HG03103 (cell line): ENCODE measurements around the gene TMEM169.

Experiments
- ATAC-seq: cut with Tn5 transposase; IDR thresholded peaks from one replicate; pipeline ENCODE4 v1.9.1; 2021; ENCODE audit warnings: low read depth; ENCODE audit not compliant: unreplicated experiment

TMEM169 gene

DNA sequence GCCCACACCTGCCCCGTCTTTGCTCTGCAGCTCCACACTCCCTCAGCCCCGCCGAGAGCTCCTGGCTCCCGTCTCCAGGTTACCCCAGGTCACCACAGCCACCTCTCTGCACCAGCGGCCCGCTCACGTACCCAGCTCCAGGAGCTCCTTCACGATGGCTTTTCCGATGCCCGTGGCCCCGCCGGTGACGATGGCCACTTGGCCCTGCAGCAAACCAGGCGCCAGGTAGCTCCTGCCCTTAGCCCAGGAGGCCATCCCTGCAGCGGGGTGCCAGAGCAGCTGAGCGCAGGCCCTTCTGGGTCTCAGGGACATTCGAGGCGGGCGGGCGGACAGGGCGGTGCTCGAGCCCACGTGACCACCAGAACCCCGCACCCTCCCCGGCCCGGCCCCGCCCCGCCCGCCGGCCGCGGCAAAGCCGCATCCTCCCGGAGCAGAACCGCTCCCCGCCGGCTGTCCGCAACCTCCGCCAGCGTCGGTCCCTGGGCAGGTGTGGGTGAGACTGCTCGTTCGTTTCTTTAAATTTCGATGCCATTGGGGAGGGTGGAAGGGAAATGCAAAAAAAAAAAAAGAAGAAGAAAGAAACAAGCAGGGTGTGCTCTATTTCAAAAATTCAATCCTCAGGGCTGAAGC is at the start of gene TMEM169, which contains the start of gene PECR:
Gene TMEM169 (plus strand): TSS at position 433 of the 630 bp plus-strand sequence. CDS start 14,045 bp downstream, outside the sequence.
Gene PECR (minus strand): TSS at position 323 of the 630 bp plus-strand sequence. CDS start 68 bp downstream, at position 255.
- peak; percentile 90 for ATAC-seq

DNA sequence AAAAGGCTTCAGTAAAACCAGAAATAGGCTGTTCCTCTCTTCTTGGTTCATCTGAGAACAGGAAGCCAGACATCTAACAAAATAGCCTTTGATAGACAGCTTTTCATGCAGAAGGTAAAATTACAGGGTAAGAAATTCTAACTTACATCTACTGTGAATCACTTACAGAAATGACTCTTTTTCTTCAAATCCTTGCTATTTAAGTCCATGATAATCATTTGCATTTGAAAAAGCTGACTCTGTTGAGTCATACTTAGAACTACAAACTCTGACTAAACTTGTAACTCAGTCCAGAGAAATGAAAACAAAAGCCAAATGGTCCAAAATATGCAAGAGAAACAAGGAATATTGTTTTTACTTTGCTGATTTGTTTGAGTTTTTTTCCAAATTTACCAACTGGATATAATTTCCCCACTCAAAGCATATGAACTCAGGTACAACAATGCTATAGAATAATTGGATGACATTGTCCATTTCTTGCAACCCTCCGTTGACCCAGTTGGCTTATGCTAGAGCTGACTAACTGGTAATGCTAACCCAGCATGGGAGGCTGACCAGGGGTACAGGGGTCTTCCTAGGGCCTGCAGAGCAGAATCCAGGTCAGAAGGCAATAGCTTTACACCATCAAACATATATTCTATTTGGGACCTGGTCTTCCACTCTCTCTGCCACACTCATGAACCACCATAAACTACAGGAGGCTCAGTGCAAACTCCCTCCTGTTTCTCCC is 49.6 kb upstream of the TMEM169 start:
- peak; percentile 73 for ATAC-seq

DNA sequence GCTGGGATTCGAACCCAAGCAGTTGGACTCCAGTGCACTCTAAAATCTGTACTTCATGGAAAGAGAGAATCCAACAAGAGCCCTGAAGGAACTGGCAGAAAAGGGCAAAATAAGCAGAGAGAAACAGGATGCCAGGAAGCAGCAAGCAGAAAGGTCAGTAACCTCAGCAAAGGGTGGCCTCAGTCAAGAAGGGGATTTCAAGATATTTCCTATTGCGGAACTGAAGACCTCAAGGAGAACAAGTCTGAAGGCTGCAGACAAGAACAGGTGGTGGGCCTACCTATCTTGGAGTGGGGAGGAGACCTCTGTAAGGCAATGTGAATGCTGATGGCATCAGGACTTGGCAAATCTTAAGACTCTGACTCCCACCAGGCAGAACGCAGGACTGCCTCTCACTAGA is 48.3 kb upstream of the TMEM169 start:
- no peak for ATAC-seq

GRCh38 chr2:216034065-216034464 is 47.7 kb upstream of the TMEM169 start:
- ATAC-seq: no peak

- ATAC-seq: no peak
Measured at GRCh38 chr2:216039918-216040317, 41.8 kb upstream of the TMEM169 start.

DNA sequence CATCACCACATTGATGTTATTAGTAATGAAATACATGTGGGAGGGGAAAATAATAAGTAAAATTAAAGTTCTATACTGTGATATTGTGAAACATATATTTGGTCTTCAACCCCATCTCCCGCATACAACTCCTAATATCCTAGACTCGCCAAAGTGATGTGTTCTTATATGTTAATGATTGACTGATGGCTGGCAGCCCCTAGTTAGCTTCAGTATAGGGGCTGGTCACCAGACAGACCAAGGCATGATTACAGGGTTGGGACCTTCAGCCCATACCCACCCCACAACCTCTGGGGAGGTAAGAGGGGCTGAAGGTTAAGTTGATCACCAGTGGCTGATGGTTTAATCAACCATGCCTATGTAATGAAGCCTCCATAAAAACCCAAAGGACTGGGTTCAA is 40.3 kb upstream of the TMEM169 start:
- no peak for ATAC-seq

DNA sequence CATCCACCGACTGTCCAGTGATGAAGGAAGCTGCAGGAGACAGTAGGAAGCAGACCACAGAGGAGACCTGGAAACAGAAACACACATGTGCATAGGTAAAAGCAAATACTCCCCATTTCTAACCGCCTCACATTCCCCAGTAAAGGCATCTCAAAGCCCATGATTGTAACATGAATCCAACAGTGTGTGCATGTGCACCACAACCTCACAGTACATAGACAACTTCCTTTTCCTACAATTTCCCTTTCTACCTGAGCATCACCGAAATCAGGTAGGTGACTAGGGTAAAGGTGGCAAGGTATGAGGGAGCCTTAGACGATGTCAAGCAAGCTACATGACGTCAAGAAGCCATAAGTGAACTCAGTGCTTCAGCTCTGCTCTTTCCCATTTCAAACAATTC is 37.8 kb upstream of the TMEM169 start:
- ATAC-seq: no peak

GRCh38 chr2:216044883-216045486 is 36.7 kb upstream of the TMEM169 start:
- ATAC-seq: peak; percentile 93

- no peak for ATAC-seq
Measured at GRCh38 chr2:216047397-216047796, 34.3 kb upstream of the TMEM169 start.

DNA sequence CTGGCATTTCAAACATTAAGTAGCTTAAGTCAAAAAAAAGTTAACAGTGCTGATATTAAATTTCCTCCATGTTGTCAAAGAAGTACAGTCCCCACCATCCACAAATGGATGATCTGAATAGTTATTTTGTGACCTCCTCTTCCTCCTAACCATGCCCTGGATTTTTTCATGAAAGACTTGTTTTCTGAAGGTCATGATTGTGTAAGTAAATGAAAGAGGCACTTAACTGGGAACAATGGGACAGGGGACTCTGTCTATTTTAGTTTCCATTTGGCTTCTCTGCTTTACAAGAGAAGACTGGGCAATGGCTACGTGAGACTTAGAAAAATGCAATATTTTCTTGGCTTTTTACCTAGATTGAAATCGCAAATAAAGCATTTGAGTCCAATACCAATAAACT is 32.3 kb upstream of the TMEM169 start:
- ATAC-seq: no peak

DNA sequence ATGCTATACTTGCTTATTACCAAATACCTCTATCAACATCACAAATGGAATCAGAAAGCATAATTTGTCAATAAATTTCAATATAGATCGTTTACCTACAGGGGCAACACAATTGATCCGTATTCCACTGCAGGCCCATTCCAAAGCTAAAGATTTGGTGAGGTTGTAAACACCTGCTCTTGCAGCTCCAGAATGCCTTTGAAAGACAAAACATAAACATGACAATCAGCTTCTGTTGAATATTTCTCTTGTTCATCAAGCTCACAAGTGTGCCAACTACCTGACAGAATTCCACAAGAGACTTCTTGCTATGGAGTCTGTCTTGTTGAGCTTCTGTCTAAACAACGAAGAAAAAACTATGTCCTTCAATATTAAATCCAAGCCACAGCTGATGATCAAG is 30.4 kb upstream of the TMEM169 start:
- ATAC-seq: no peak

- no peak for ATAC-seq
Measured at GRCh38 chr2:216052420-216052819, 29.3 kb upstream of the TMEM169 start.

DNA sequence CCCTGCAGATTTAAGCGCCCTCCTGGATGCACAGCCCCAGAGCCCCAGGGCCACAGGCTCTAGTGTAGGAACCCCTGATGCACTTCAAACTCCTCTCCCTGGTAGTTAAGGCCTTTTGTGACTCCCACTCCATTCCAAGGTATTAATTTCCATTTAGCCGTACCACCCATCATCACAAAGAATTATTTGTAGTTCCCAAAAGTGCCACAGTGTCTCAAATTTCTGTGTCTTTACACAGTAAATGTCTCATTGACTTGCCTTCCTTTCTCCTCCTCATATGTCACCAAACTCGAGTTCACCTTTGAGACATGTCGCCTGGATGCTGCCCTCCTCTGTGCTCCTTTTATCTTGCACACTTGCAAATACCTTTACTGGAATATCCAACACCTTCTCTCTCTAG is 26.0 kb upstream of the TMEM169 start:
- no peak for ATAC-seq

DNA sequence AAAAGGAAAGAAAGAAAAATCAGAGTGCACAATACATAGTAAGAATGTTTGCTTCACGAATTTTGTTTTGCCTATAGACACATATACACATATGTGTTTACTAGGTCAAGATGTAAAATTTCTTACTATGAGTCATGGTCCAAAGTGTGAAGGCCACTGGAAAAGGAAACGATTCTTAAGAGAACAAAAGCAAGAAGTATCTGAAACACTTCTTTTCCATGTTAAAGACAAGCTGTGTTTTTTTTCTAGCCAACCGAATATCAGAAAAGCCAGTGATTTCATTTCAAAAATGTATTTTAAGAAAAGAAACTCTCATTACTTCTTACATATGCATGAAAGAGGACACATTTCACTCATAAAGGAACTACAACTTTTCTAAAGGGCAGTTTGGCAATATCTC is 25.0 kb upstream of the TMEM169 start:
- peak; percentile 28 for ATAC-seq

DNA sequence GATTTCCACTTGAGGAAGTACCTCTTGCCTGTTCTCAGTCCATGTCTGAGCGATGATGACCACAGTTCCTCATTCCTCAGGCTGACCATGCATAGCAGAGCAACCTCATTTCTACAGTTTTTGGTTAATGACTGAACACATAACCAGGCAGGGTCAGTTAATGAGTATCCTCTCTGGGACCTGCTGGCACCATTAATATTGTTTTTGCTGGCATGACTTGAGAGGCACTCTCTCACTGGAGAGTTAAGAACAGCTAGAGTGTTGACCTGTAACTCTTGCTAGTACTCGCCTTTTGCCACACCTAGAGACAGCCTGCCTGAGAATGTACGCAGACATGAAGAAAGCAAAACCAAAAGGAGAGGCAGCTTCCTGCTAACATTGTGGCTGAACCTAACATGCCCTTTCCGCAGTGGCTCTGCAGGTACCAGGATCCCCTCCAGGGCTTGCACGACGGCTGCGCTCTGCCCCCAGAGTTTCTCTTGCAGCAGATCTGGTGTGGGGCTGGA is 24.0 kb upstream of the TMEM169 start:
- ATAC-seq: peak; percentile 77

- ATAC-seq: no peak
Measured at GRCh38 chr2:216059233-216059834, 22.4 kb upstream of the TMEM169 start.

- no peak for ATAC-seq
Measured at GRCh38 chr2:216064014-216064630, 17.6 kb upstream of the TMEM169 start.

GRCh38 chr2:216064665-216065064 is 17.1 kb upstream of the TMEM169 start:
- ATAC-seq: no peak

DNA sequence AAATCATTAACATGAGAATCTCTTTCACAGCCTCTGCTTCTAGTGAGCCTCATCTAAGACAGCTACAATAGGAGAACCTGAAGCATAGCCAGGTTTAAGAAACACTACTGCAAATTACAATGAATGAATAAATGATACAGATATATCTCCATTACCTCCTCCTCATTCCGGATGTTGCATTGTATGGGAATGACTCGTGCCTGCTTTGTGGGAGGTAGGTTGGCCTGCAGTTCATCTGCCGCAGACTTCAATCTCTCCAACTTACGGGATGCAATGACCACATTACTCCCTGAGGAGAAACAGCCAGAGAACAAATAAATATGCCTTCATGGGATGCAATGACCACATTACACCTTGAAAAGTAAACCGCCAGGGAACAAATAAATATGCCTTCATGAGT is 15.5 kb upstream of the TMEM169 start:
- ATAC-seq: no peak

DNA sequence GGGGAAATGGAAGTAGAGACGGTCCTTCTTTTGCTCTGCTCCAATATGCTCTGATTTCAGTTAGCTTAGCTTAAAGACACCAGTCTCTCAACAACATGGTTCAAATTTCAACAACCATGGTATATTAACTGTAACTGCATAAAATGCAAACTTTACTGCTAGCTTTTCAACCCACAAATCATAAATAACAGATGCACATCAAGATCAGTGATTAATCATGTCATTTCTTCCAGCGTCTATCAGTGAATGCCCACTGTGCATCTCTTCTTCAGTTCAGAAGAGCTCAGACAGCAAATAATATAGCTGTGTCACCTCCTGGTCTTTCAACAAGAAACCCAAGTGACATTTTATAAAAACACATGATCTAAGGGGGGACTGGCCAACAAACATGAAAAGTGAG is 12.7 kb upstream of the TMEM169 start:
- no peak for ATAC-seq

DNA sequence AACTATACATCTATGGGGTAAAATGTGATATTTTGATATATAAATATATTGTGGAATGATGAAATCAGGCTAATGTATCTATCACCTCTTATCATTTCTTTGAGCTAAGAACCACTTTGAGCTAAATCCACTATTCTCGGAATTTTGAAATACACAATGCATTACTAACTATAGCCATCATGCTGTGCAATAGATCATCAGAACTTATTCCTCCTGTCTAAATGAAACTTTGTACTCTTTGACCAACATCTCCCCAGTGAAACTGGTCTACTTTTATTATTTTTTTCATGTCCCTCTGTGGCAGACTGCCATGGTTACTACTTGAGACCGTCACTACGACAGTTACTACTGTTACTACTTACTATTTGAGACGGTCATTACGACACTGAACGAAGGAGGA is 11.5 kb upstream of the TMEM169 start:
- ATAC-seq: no peak
